GM12878 (cell line): Measurements from ENCODE around the gene FAT4. TPM values are rescaled to one million over a fixed set of nuclear protein-coding genes. Genes with fewer than 3 reads are reported as not detected.

ENCODE experiments used
- ATAC-seq: fragments of 200-7000 bp; cut with Tn5 transposase; 3 replicates; pipeline ENCODE4 v1.9.1; 2020; ENCODE audit warnings: mild to moderate bottlenecking, moderate library complexity
- BruUV-seq: library from RNA; stranded (reverse); fragments of 400-500 nt; replicated peaks from 2 replicates; lab custom pipeline; 2021; lab: Mats Ljungman, UMichigan
- CTCF ChIA-PET: fragments of 300-600 bp; sonication (Branson Sonifier 250); formaldehyde crosslinking; extraction: SDS; loops from one replicate; lab custom pipeline; 2021; ENCODE audit warnings: inconsistent platforms; lab: Yijun Ruan, JAX
- POLR2A ChIA-PET: fragments of 350-600 bp; formaldehyde crosslinking; extraction: SDS; loops from one replicate; lab custom pipeline; 2021; ENCODE audit warnings: inconsistent platforms; lab: Charles Lee
- RAD21 ChIA-PET: fragments of 300-600 bp; sonication (Branson Sonifier 250); formaldehyde crosslinking; loops from one replicate; lab custom pipeline; 2023; ENCODE audit warnings: antibody characterized with exemption; ENCODE audit not compliant: unreplicated experiment; lab: Charles Lee
- SMC1A ChIA-PET: fragments of 300-600 bp; sonication (Branson Sonifier 250); formaldehyde crosslinking; loops from one replicate; lab custom pipeline; 2023; ENCODE audit not compliant: unreplicated experiment, uncharacterized antibody; lab: Charles Lee
- DNase-seq: peaks from one replicate; pipeline ENCODE4 v3.0.0-alpha.2; 2011; ENCODE audit warnings: low read depth, low spot score
- FAIRE-seq: peaks from 3 replicates; lab custom pipeline; 2011; peaks lifted over from hg19 to GRCh38; lab: Jason Lieb, UNC
- H2AFZ ChIP-seq: 2 replicates; pipeline ENCODE4 v1.6.0; 2011; ENCODE audit warnings: low read depth, low read length, control low read depth; ENCODE audit not compliant: control insufficient read depth
- H3K27ac ChIP-seq: 2 replicates; pipeline ENCODE4 v1.5.1; 2011; ENCODE audit warnings: control low read depth; ENCODE audit not compliant: control insufficient read depth, insufficient read depth
- H3K27me3 ChIP-seq, 2 experiments: replicated peaks in 1 of 2; 2 replicates each; pipeline versions ENCODE4 v1.6.0 to v1.6.1; 2011; ENCODE audit warnings: low read length in 1 of 2; ENCODE audit not compliant: control insufficient read depth in 2 of 2, insufficient read depth in 2 of 2
- H3K36me3 ChIP-seq, 2 experiments: 2 replicates each; pipeline ENCODE4 v1.5.1; 2011; ENCODE audit warnings: low read length in 1 of 2; ENCODE audit not compliant: control insufficient read depth in 2 of 2, insufficient read depth in 2 of 2
- H3K4me1 ChIP-seq: 2 replicates; pipeline ENCODE4 v1.6.1; 2011; ENCODE audit warnings: mild to moderate bottlenecking, low read length, moderate library complexity, mixed read lengths; ENCODE audit not compliant: control insufficient read depth, insufficient read depth
- H3K4me2 ChIP-seq: 2 replicates; pipeline ENCODE4 v1.6.0; 2011; ENCODE audit warnings: control low read depth; ENCODE audit not compliant: control insufficient read depth, insufficient read depth
- H3K4me3 ChIP-seq: fragments of 200-600 bp; sonication (generic); 2 replicates; pipeline ENCODE4 v1.5.1; 2016
- H3K79me2 ChIP-seq: 2 replicates; pipeline ENCODE4 v1.6.0; 2011; ENCODE audit warnings: low read length; ENCODE audit not compliant: control insufficient read depth, insufficient read depth
- H3K9ac ChIP-seq: 2 replicates; pipeline ENCODE4 v1.8.0; 2011; ENCODE audit warnings: low read length, control low read depth, mixed read lengths; ENCODE audit not compliant: control insufficient read depth, insufficient read depth
- H3K9me3 ChIP-seq: replicated peaks from 3 replicates; pipeline ENCODE4 v1.5.1; 2011; ENCODE audit warnings: mild to moderate bottlenecking, low read length; ENCODE audit not compliant: control insufficient read depth, insufficient read depth
- H4K20me1 ChIP-seq: 2 replicates; pipeline ENCODE4 v1.6.0; 2011; ENCODE audit not compliant: control insufficient read depth, insufficient read depth
- CBX3 ChIP-seq: fragments of 200-600 bp; sonication (generic); IDR thresholded peaks from 2 replicates; pipeline ENCODE4 v1.6.1; 2016; ENCODE audit warnings: low read depth, borderline replicate concordance
- CBX5 ChIP-seq: sonication (generic); IDR thresholded peaks from 2 replicates; pipeline ENCODE4 v1.6.1; 2016; ENCODE audit warnings: low read depth, moderate library complexity, mild to moderate bottlenecking, inconsistent platforms
- CHD1 ChIP-seq: IDR thresholded peaks from 2 replicates; pipeline ENCODE4 v1.6.1; 2012; ENCODE audit warnings: low read depth, low read length, improper control_type of control experiment
- DPF2 ChIP-seq: fragments of 450-650 bp; IDR thresholded peaks from 2 replicates; pipeline ENCODE4 v1.6.1; 2017; ENCODE audit warnings: mild to moderate bottlenecking
- HDAC2 ChIP-seq: fragments of 200-600 bp; sonication (generic); IDR thresholded peaks from 2 replicates; pipeline ENCODE4 v1.6.1; 2017
- LARP7 ChIP-seq: fragments of 450-650 bp; IDR thresholded peaks from 2 replicates; pipeline ENCODE4 v1.6.1; 2017; ENCODE audit warnings: mild to moderate bottlenecking
- MEF2B ChIP-seq: fragments of 450-650 bp; IDR thresholded peaks from 2 replicates; pipeline ENCODE4 v1.6.1; 2018; ENCODE audit warnings: mild to moderate bottlenecking, moderate library complexity; ENCODE audit not compliant: partially characterized antibody, poor library complexity, severe bottlenecking
- POLR2AphosphoS2 ChIP-seq: IDR thresholded peaks from 2 replicates; pipeline ENCODE4 v1.6.1; 2011; ENCODE audit warnings: low read depth, mild to moderate bottlenecking, low read length, improper control_type of control experiment, moderate library complexity
- ZBED1 ChIP-seq: IDR thresholded peaks from 2 replicates; pipeline ENCODE4 v1.6.1; 2016; ENCODE audit warnings: borderline replicate concordance
- in situ Hi-C: fragments of 300-500 bp; cut with MboI; formaldehyde crosslinking; loops from 9 replicates; pipeline ENCODE4 v1.14.3; 2018; ENCODE audit warnings: mixed read lengths
- intact Hi-C: fragments of 100-400 bp; cut with micrococcal nuclease; formaldehyde crosslinking; loops from one replicate; pipeline ENCODE4 v1.14.2; 2022; ENCODE audit not compliant: unreplicated experiment
- polyA plus RNA-seq, 11 experiments: library from polyadenylated mRNA; depleted of rRNA in 4 of 11; unstranded in 6 of 11; stranded (reverse) in 5 of 11; fragments of >200 nt; fragmentation: Nextera tagmentation in 4 of 11; fragmentation: Illumina TruSeq in 1 of 11; extraction: Ambion mirVana in 4 of 11; extraction: Trizol in 1 of 11; gene quantifications; 1 replicate in 1 of 11; 2 replicates in 10 of 11; pipeline versions ENCODE4 v1.2.1 to v1.2.3, GENCODE V29; 2011 to 2016; ENCODE audit warnings: inconsistent platforms in 2 of 11, missing spikeins in 2 of 11, low read depth in 1 of 11
- small RNA-seq: library from RNA; depleted of rRNA; stranded (forward); fragments of <200 nt; gene quantifications from one replicate; pipeline ENCODE3, GENCODE V24; 2014
- total RNA-seq, 4 experiments: library from RNA; depleted of rRNA in 3 of 4; stranded (reverse); fragments of >200 nt in 3 of 4; fragmentation: Illumina TruSeq in 1 of 4; extraction: Trizol in 1 of 4; gene quantifications; 2 replicates each; pipeline versions ENCODE4 v1.2.1 to v1.2.3, GENCODE V29; 2013 to 2021
- TF ChIP-seq, protein P1 (sequence below): IDR thresholded peaks from 2 replicates; pipeline ENCODE4 v1.6.1; 2012; ENCODE audit warnings: low read depth, low read length, improper control_type of control experiment
- TF ChIP-seq, protein P2 (sequence below): IDR thresholded peaks from 2 replicates; pipeline ENCODE4 v1.6.1; 2011; ENCODE audit warnings: low read depth, mild to moderate bottlenecking, low read length, moderate library complexity, borderline replicate concordance; ENCODE audit errors: extremely low read depth

The FAT4 gene
- total and polyA plus RNA-seq, 10 of the 15 experiments (the other 5 are each of a cell fraction or from before 2014, with no cell fraction given) = 0.03 TPM; not detected in 9

DNA sequence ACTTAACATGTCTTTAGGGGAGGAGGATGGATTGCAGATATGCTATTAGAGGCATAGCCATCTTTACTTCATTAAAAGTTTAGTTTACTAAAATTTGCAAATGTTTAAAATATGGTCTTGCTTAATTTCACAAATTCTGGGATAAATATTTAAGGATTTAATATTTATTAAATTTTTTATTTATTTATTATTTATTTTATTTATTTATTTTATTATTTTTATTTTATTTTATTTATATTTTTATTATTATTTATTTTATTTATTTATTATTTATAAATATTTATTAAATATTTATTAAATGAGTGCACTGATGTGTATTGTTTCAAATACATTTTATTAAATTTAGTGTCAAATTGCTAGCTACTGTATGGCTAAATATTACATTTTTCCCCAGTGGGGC, 46.0 kb downstream of the FAT4 start:
- DNase-seq = no peak
- no peaks in the 10 kb centered on the region for H3K27me3 ChIP-seq
- ChIA-PET RAD21 (no interaction called here), CTCF (no interaction called here), SMC1A (interaction anchor here (0.6 kb wide), 1 partner anchor 11 kb away, joined by 3 read pairs; no protein-coding TSS in a partner anchor), POLR2A (no interaction called here)
- no peak overlapping the region for H2AFZ ChIP-seq
- TF ChIP-seq, protein P1, sequence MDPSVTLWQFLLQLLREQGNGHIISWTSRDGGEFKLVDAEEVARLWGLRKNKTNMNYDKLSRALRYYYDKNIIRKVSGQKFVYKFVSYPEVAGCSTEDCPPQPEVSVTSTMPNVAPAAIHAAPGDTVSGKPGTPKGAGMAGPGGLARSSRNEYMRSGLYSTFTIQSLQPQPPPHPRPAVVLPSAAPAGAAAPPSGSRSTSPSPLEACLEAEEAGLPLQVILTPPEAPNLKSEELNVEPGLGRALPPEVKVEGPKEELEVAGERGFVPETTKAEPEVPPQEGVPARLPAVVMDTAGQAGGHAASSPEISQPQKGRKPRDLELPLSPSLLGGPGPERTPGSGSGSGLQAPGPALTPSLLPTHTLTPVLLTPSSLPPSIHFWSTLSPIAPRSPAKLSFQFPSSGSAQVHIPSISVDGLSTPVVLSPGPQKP = no peak
- TF ChIP-seq, protein P2, sequence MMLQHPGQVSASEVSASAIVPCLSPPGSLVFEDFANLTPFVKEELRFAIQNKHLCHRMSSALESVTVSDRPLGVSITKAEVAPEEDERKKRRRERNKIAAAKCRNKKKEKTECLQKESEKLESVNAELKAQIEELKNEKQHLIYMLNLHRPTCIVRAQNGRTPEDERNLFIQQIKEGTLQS = no peak
- TF ChIP-seq DPF2 (no peak), CBX5 (no peak), POLR2AphosphoS2 (no peak), CHD1 (no peak), LARP7 (no peak), MEF2B (no peak), CBX3 (no peak), ZBED1 (no peak), HDAC2 (no peak)
- H4K20me1 ChIP-seq = no peaks in the 10 kb centered on the region
- no peak overlapping the region for H3K4me2 ChIP-seq
- H3K9me3 ChIP-seq = no peaks in the 10 kb centered on the region
- no peak for ATAC-seq
- FAIRE-seq = no peak
- H3K79me2 ChIP-seq = no peaks in the 10 kb centered on the region
- no peaks in the 10 kb centered on the region for H3K36me3 ChIP-seq
- in situ Hi-C loops = no loop called here
- H3K27ac ChIP-seq = no peak overlapping the region
- no TSS peak for BruUV-seq
- intact Hi-C loops = no loop called here
- H3K9ac ChIP-seq = no peak overlapping the region
- no peaks in the 10 kb centered on the region for H3K4me1 ChIP-seq
- no peak overlapping the region for H3K4me3 ChIP-seq

Small RNA genes within 50 kb of the gene (small RNA-seq; reads per million reads assigned to genes)
- not detected for gene RF00019
